OCI-LY7 (cell line): ENCODE measurements around the gene SLC9C2.

Source experiments
- EZH2phosphoT487 ChIP-seq: fragments of 200-600 bp; sonication (generic); IDR thresholded peaks from 2 replicates; pipeline ENCODE4 v1.6.1; 2018; ENCODE audit warnings: low read depth, borderline replicate concordance, mild to moderate bottlenecking, mixed run types, antibody characterized with exemption, low read length, moderate library complexity, mixed read lengths
- TF ChIP-seq, protein P1 (sequence below): fragments of 200-600 bp; sonication (generic); conservative IDR thresholded peaks from 2 replicates; pipeline ENCODE4 v1.5.1; 2014; ENCODE audit warnings: mild to moderate bottlenecking, antibody characterized with exemption, low read length, moderate library complexity, mixed read lengths

DNA sequence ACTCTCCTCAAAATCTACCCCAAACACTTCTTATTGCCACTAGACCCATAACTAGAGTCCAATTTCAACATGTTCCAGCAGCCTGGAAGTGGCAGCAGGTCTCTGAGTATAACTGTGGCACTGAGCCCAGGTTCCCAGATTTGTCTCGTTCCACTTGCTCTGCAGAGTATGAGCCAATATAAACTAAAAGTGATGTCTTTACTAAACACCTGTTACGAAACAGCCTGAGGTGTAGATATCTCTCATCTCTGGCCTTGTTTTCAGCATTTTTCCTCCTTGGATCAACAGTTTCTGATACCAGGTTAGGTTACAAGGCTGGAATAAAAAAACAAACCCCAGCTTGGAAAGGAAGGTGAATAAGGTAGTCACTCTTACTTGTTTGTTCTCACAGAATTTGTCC is 150.9 kb downstream of the SLC9C2 start:
- TF ChIP-seq EZH2phosphoT487: no peak
- TF ChIP-seq, protein P1, sequence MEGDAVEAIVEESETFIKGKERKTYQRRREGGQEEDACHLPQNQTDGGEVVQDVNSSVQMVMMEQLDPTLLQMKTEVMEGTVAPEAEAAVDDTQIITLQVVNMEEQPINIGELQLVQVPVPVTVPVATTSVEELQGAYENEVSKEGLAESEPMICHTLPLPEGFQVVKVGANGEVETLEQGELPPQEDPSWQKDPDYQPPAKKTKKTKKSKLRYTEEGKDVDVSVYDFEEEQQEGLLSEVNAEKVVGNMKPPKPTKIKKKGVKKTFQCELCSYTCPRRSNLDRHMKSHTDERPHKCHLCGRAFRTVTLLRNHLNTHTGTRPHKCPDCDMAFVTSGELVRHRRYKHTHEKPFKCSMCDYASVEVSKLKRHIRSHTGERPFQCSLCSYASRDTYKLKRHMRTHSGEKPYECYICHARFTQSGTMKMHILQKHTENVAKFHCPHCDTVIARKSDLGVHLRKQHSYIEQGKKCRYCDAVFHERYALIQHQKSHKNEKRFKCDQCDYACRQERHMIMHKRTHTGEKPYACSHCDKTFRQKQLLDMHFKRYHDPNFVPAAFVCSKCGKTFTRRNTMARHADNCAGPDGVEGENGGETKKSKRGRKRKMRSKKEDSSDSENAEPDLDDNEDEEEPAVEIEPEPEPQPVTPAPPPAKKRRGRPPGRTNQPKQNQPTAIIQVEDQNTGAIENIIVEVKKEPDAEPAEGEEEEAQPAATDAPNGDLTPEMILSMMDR: no peak
